ENCODE measurements around the gene MTCL1. TPM values are rescaled to one million over a fixed set of nuclear protein-coding genes. Genes with fewer than 3 reads are reported as not detected.

Gene MTCL1
- total and polyA plus RNA-seq, 2 donors (not counting 1 experiment from before 2014, with no cell fraction given), result 35.0 to 56.0 TPM

DNA sequence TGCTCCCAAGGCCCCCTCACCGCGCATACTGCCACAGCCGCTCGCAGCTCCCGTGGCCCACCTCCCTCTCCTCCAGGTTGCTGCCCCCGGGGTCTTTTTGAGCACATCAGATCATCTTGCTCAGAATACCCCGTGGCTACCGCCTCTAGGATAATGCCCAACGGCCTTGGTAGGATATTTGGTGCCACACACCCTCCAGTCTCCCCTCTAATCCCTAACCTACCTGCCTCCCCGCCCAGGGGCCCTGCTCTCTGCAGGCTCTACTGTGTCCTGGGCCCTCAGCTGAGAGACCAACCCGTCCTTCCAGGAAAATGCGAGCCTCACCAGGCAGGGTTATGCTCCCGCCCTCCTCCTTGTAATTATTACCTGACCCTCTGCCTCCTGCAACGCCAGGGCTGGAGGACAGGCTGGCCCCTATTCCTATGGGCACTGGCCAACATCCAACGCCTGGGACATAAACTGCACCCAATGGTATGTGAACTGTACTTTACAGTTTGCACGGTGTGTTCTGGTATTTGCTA is 1.5 kb upstream of the MTCL1 start:
- DNase-seq (ENCODE audit: low read depth in 2 of 2), result no peak
- Histone ChIP-seq H3K79me2 (ENCODE audit: control insufficient read depth, insufficient read depth, low read length) (peaks cover 29% of the 10 kb centered on the region), H3K9me3 (ENCODE audit: control insufficient read depth, insufficient read depth, low read depth, low read length) (no peaks in the 10 kb centered on the region), H3K27me3 (ENCODE audit: control insufficient read depth, insufficient read depth, low read length) (no peaks in the 10 kb centered on the region), H3K4me1 (ENCODE audit: control insufficient read depth, extremely low read depth, insufficient read depth, low read length) (peaks cover 16% of the 10 kb centered on the region), H3K4me3 (replicated peaks in 1 of 4; ENCODE audit: control extremely low read depth in 1 of 4, insufficient read depth in 1 of 4, low read depth in 3 of 4, low read length in 4 of 4) (peak overlapping the region in 1 of 4 experiments; percentile 59), H3K36me3 (ENCODE audit: control insufficient read depth, insufficient read depth, low read length) (peaks cover 1% of the 10 kb centered on the region), H2AFZ (ENCODE audit: low read length) (no peak overlapping the region), H4K20me1 (ENCODE audit: control insufficient read depth, extremely low read depth, insufficient read depth, low read length) (no peaks in the 10 kb centered on the region), H3K27ac (ENCODE audit: insufficient read depth, low read length) (no peak overlapping the region), H3K9ac (ENCODE audit: insufficient read depth, low read length) (no peak overlapping the region), H3K4me2 (ENCODE audit: extremely low read depth, insufficient read depth, low read length) (no peak overlapping the region)
- TF ChIP-seq, protein P1, sequence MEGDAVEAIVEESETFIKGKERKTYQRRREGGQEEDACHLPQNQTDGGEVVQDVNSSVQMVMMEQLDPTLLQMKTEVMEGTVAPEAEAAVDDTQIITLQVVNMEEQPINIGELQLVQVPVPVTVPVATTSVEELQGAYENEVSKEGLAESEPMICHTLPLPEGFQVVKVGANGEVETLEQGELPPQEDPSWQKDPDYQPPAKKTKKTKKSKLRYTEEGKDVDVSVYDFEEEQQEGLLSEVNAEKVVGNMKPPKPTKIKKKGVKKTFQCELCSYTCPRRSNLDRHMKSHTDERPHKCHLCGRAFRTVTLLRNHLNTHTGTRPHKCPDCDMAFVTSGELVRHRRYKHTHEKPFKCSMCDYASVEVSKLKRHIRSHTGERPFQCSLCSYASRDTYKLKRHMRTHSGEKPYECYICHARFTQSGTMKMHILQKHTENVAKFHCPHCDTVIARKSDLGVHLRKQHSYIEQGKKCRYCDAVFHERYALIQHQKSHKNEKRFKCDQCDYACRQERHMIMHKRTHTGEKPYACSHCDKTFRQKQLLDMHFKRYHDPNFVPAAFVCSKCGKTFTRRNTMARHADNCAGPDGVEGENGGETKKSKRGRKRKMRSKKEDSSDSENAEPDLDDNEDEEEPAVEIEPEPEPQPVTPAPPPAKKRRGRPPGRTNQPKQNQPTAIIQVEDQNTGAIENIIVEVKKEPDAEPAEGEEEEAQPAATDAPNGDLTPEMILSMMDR (conservative IDR thresholded peaks at IDR 0.05 in 1 of 2, IDR thresholded peaks at IDR 0.05 in 1 of 2; ENCODE audit: low read depth in 1 of 2, low read length in 2 of 2), result no peak
- no peak for TF ChIP-seq EZH2 (IDR thresholded peaks at IDR 0.05; ENCODE audit: low read length, missing control alignments)

DNA sequence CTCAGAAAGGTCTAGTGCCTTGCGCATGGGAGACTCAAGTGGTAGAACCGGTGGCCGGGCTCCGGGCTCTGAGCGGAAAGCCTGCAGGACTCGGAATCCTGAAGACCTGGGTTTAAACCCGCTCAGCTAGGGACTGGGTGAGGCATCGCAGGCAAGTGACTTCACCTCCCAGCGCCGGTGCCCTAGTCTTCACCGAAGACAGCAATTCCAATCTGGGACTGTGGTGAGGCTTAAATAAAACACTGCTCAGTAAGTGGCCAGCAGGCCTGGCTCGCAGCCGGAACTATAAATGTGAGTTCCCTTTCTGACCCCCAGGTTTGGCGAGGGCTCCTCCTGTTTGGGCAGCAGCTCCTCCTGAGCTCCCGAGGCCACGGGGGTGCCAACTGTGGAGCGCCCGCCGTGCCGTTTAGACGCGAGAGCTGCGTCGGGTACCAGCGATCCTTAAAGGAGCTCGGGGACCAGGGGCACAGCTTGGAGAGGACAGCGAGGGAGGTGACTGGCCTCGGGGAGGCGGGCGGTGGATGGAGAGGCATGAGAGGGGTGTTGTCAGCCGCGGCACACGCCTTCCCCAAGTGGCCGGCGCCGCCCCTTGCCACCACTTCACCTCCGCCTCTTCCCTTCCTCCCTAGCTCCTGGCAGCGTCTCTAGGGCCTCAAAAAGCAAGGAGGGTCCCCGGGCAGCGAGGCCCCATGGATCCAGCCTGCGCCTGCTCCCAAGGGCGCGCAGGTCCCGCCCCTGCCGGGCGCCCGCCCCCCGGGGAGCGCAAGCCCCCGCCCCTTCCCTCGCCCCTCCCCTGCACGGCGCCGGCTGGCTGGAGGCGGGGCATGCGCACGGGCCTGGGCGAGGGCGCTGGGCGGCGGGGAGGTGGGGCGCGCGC is 757 bp upstream of the MTCL1 start:
- Histone ChIP-seq H3K9ac (ENCODE audit: insufficient read depth, low read length) (peak overlapping the region; percentile 58), H3K36me3 (ENCODE audit: control insufficient read depth, insufficient read depth, low read length) (peaks cover 2% of the 10 kb centered on the region), H4K20me1 (ENCODE audit: control insufficient read depth, extremely low read depth, insufficient read depth, low read length) (no peaks in the 10 kb centered on the region), H3K9me3 (ENCODE audit: control insufficient read depth, insufficient read depth, low read depth, low read length) (no peaks in the 10 kb centered on the region), H3K4me2 (ENCODE audit: extremely low read depth, insufficient read depth, low read length) (peak overlapping the region; percentile 98), H3K4me3 (replicated peaks in 1 of 4; ENCODE audit: control extremely low read depth in 1 of 4, insufficient read depth in 1 of 4, low read depth in 3 of 4, low read length in 4 of 4) (peak overlapping the region; percentile 49 to 59 (median 52)), H2AFZ (ENCODE audit: low read length) (peak overlapping the region; percentile 81), H3K27ac (ENCODE audit: insufficient read depth, low read length) (peak overlapping the region; percentile 82), H3K79me2 (ENCODE audit: control insufficient read depth, insufficient read depth, low read length) (peaks cover 37% of the 10 kb centered on the region), H3K27me3 (ENCODE audit: control insufficient read depth, insufficient read depth, low read length) (no peaks in the 10 kb centered on the region), H3K4me1 (ENCODE audit: control insufficient read depth, extremely low read depth, insufficient read depth, low read length) (peaks cover 16% of the 10 kb centered on the region)
- peak; percentile 88 to 90 for DNase-seq (ENCODE audit: low read depth in 2 of 2)
- TF ChIP-seq EZH2 (IDR thresholded peaks at IDR 0.05; ENCODE audit: low read length, missing control alignments), result no peak
- TF ChIP-seq, protein P1 (conservative IDR thresholded peaks at IDR 0.05 in 1 of 2, IDR thresholded peaks at IDR 0.05 in 1 of 2; ENCODE audit: low read depth in 1 of 2, low read length in 2 of 2), result no peak

GRCh38 chr18:8705961-8706790 is 820 bp downstream of the MTCL1 start:
- Histone ChIP-seq H3K4me1 (ENCODE audit: control insufficient read depth, extremely low read depth, insufficient read depth, low read length) (peaks cover 13% of the 10 kb centered on the region), H3K9ac (ENCODE audit: insufficient read depth, low read length) (peak overlapping the region; percentile 70)

More at GRCh38 chr18:8705961-8706790, 820 bp downstream of the MTCL1 start:
- Histone ChIP-seq H2AFZ (ENCODE audit: low read length) (no peak overlapping the region), H3K27ac (ENCODE audit: insufficient read depth, low read length) (peak overlapping the region; percentile 55), H3K36me3 (ENCODE audit: control insufficient read depth, insufficient read depth, low read length) (peaks cover 2% of the 10 kb centered on the region), H3K4me3 (replicated peaks in 1 of 4; ENCODE audit: control extremely low read depth in 1 of 4, insufficient read depth in 1 of 4, low read depth in 3 of 4, low read length in 4 of 4) (peak overlapping the region; percentile 67 to 92 (median 78)), H3K27me3 (ENCODE audit: control insufficient read depth, insufficient read depth, low read length) (no peaks in the 10 kb centered on the region), H3K79me2 (ENCODE audit: control insufficient read depth, insufficient read depth, low read length) (peaks cover 41% of the 10 kb centered on the region), H3K9me3 (ENCODE audit: control insufficient read depth, insufficient read depth, low read depth, low read length) (no peaks in the 10 kb centered on the region), H4K20me1 (ENCODE audit: control insufficient read depth, extremely low read depth, insufficient read depth, low read length) (no peaks in the 10 kb centered on the region), H3K4me2 (ENCODE audit: extremely low read depth, insufficient read depth, low read length) (peak overlapping the region; percentile 60)
- TF ChIP-seq, protein P1 (conservative IDR thresholded peaks at IDR 0.05 in 1 of 2, IDR thresholded peaks at IDR 0.05 in 1 of 2; ENCODE audit: low read depth in 1 of 2, low read length in 2 of 2), result no peak
- no peak for TF ChIP-seq EZH2 (IDR thresholded peaks at IDR 0.05; ENCODE audit: low read length, missing control alignments)
- DNase-seq (ENCODE audit: low read depth in 2 of 2), result no peak
